NCI-H2196 (cell line): ENCODE measurements around the gene PKD1L1.

Source experiments
- DNase-seq: peaks from one replicate; lab custom pipeline; 2025; ENCODE audit not compliant: unreplicated experiment; lab: John Stamatoyannopoulos, UW

Gene PKD1L1

DNA sequence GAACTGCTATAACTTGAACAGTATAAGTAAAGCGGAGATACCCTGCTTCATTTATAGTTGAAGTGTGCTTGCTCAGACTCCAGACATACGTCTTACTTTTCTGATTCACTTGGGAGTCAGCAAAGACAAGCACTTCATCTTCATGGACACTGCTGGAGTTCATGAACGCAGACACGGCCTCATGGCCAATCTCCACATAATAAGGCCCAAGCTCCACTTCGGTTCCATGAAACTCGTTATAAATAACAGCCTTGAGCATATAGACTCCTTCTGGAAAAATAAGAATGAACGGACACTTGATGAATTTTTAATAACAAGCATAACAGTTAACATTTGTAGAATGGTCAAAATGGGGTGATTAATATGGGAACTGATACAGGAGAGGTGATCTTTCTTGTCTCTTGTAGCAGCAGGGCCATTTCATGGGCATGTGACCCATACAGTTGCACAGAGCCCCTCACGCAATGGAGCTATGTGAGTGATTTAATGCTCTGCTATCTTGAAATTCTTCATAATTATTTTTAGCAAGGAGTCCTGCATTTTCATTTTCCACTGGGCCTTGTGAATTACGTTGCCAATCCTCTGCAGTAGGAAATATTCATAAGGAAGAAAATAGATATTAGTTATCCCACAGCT, 40.2 kb downstream of the PKD1L1 start:
- DNase-seq, result no peak

DNA sequence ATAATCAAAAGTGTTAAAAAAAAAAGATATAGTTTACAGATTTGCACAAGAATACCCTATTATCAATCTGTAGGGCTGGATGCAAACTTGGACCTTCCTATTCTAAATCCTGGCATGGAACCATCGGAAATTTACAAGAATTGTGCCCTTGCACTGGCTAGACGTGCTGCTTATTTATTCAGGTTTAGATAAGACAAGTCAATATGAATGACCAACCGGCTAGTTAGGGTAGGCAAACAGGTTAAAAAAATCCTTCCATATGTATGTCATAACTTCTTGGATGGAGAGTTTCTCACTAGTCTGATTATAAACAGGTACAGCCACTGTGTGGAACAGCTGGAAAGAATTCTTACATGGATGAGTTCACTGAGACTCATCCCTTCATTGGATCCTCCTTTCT, 41.4 kb downstream of the PKD1L1 start:
- DNase-seq, result no peak

DNA sequence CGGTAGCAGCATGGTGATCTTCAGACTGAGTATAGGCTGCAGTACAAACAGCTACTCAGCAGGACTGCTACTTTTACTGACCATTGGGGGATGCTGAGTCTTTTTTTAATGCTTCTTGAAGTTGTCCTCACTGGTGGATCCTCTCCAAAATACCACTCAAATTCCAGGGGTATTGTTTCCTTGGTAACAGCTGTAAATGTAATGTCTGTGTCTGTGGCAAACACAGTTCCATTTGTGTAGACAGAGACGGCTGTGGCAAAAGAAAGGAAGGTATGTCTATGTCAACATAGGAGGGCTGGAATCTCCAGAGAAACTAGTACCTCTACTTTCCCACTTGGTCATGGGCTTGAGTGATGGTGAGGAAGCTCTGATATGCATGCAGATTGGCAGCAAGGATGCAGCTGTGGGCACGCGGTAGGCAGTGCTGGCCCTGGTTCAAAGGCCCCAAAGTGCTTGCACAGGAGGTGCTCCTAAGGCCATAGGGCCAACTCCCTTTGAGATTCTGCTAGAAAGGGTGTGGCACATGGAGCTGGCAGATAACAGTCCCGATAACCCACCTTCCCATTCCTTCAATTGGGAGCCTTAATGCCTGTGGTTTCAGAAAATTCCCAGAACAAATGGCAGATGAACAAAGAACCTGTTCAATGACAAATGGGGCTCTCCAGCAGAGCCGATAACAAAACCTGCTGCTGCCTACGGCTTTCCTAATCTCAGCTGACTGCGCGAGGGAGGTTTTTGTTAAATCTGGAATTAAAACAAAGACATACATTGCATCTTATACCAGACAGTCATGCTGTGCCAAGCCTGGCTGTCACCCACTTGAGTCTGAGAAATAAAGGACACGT, 43.0 kb downstream of the PKD1L1 start:
- DNase-seq, result no peak

DNA sequence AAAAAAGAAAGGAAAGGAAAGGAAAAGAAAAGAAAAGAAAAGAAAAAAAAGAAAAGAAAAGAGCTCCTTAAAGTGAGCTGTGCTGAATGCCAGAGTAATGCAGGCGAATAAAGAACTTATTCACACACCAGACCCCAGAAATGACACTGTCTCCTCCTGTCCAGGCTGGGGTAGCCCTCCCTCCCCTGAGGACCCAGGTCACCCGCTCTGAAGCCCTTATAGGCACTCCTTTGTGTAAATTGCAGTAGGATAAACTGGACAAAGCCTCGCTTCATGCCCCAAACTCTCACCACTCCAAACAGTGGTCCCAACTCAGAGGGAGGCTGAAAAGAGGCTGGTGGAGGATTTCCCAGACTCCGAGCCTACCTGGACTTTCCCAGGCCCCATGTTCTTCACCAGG, 46.3 kb downstream of the PKD1L1 start:
- no peak for DNase-seq

DNA sequence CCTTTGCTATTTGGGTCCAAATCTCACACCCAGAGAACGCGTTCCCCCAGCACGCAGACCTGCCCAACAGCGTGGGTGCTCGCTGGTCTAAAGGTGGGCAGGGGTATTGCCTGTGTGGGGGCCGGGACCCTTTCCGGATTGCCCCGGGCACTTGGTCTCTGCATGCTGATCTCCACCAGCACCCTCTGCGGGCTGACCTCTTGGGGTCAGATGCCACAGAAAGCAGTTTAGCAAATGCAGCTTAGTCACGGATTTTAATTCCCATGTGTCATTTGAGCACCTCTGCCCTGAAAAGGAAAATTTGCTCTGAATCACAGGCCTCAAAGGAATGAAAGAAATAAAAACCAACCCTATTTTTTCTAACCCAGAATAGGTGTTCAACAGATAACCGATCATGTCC, 46.7 kb downstream of the PKD1L1 start:
- no peak for DNase-seq

DNA sequence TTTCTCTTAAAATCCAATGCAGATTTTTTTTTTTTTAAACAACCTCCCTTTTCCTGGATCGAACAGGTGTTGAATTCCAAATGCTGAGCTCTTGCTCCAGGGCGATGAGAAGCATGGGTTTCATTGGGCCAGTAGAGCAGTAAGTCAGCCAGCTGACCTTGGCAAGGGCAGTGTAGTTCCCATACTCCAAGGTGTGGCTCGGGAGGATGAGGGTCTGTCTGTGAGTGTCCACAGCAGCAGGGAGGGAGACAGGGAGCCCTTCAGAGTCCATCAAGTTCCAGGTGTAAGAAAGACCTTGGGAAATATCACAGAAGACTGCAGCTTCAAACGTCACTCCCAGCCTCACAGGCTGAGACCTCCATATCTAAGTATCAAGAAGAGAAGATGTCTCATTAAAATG, 50.4 kb downstream of the PKD1L1 start:
- DNase-seq, result no peak

DNA sequence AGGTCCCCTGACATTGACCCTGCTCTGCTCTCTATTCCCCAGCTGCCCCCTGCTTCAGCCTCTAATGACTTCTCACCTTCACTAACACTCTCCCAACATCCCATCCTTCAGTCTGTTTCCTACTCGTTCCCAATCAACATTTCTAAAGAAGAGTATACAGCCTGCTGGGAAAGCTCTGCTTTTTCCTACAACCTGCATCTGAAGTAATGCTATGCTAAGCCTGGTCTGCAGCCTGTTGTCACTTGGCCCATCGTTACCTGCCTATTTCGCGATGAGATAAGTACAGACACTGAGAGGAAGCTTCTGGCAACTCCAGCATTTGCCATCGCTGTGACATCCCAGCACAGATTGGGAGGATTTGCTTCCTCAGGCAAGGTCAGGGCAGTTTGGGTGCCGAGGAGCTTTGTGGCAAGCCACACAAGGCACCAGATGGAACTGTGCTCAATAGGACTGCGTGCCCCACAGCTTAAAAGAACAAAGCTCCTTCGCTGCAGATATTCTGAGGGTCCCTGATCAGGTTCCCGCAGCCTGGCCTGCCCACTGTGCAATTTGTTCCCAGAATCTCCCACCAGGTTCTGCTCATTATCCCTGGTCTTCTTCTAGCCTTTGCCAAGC, 51.4 kb downstream of the PKD1L1 start:
- DNase-seq, result no peak

DNA sequence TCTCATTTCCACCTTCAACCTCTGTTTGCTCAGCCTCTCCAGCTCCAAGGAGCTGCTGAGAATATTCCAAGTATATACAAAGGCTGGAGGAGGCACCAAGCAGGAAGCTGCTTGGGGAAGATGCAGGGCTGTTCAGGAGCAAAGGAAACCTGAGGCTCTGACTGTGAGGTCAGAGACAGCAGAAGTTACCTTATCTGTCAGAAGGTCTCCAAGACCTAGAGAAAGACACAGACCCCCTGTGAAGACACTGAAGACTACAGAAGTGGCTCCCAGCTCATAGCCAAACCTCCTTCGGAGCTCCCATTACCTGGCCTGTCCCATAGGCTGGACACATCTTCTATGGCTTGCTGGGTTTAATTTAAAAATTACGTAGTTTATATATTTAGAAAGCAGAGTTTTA, 53.2 kb downstream of the PKD1L1 start:
- no peak for DNase-seq

DNA sequence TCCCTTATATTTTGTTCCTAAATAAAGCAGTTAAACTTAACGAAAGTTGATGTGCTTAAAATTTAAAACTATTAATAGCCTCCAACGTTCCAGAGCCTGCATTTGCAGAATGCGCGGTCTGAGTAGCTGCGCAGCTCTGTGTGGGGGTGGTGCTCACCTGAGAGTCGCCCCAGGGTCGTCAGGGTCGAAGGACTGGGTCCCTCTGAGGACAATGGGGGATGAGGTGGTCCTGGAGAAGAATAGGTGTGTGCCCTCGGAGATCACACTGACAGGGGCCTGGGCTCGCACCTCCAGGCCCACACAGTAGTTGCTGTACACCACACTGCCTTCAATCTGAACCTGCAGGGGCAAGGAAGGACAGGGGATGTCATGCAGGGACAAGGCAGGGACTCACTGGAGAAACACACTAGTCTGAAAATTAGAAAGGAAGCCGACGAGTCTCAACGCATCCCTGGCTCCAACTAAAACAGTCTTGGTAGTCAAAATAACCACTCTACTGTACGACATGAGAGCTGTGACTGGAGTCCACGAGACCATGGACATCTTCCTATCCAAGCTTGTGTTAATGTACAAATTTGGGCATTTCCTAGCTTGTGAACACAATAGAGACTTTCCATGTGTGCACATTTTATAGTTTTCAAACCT, 54.4 kb downstream of the PKD1L1 start:
- no peak for DNase-seq

DNA sequence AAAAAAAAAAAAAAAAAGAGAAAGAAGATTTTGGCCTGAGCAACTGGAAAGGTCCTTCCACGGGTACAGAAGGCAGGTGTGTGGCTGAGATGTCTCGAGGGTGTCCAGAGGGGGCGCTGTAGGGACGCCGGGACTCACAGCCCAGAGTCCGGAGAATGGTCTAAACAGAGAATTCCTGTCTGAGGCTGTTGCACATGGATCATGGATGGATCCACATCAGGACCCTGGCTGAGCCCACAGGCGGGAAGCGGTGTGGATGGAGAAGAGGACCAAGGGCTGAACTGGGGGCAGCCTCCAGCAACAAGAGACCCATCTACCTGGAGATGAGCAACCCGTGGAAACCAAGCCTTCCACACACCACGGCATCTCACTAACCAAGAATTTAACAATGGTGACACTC, 55.0 kb downstream of the PKD1L1 start:
- DNase-seq, result no peak

DNA sequence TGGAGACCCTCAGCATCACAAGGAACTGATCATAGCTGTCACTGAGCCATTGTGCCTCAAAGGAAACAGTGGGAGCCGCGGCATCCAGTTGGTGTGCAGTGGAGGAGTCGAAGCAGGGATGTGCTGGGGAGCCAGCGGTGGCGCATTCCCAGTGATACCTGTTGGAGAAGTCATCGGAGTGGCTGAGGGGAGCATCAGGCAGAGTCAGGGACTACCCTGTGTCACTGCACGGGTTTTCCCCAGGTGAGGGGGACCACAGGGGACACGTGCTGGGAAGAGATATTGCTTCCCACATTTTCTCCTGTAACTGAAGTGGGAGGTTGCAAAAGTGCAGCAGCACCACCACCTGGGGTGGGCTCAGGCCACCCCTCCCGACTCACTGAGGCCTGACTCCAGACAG, 57.7 kb downstream of the PKD1L1 start:
- DNase-seq, result no peak

DNA sequence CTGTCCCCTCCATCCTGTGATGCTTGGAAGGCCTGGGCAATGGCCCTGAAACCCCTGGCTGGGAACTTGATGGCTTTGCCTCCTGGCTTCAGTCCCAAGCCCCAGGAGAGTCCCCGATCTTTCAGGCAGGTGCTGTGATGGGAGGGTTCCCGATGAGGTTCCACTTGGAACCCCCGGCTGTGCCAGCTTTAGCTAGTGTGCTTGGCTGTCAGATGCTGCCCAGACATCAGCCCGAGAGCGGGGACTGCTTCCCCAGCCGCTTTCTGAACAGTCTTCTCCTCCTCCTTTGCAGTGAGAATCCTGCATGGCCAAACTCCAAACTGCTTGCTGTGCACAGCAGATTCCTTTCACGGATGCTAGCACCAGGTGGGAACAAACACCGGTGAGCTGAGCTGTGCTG, 58.1 kb downstream of the PKD1L1 start:
- no peak for DNase-seq

DNA sequence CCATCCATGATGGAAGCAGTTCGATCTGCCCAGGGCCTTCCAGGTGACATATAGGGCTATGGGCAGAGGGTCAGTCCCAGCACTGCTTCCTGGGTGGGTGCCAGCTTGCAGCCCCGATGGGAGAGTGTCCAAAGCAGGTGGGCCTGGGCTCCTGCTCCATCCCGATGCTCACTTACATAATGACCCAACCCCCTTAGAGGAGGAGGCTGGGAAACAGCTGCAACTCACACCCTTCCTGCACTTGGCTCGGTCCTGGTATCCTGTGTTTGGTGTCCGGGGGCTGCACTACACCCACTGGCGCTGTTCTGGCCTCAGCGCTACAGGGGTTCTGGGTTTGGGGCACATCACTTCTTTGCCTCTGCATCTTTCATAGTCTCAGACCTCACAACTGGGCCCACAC, 58.5 kb downstream of the PKD1L1 start:
- DNase-seq, result no peak

DNA sequence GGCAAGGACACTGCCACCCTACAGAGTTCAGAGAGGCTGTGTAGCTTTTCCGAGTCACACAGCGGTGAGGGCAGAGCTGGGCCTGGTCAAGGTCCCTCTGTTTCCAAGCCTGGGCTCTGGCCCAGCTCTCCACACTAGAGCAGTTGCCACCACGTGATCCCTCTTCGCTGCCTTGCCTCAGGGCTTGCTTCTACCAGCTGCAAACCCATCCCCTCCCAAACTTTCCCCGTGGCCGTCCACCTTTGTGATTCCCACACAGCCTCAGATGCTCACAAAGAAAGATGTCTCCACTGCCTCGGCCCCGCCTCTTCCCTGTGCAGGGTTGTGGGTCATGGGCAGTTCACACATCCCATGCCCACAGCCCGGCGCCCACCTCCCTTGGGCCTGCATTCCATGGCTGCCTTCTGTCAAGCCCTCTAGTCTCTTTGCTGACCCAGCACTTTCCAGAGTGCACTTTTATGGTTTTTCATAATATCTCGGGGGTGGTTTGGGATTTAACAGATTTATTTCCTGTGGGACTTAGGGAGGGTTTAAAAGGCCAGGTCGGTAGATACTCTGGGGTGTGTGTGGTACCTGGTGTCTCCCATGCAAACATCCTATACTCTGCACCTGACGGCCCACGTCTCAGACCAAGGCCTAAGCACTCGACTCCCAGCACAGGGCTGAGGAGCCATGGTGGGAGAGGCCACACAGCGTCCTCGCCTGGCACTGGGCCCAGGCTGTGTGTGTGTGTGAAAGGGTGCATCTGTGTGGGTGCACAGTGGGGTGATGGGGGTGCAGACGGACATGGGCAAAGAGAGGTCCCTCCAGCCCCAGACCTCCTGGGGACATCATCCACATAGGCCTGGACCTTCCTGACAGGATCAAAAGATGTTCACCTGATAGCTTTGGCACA, 59.6 kb downstream of the PKD1L1 start:
- DNase-seq, result no peak

DNA sequence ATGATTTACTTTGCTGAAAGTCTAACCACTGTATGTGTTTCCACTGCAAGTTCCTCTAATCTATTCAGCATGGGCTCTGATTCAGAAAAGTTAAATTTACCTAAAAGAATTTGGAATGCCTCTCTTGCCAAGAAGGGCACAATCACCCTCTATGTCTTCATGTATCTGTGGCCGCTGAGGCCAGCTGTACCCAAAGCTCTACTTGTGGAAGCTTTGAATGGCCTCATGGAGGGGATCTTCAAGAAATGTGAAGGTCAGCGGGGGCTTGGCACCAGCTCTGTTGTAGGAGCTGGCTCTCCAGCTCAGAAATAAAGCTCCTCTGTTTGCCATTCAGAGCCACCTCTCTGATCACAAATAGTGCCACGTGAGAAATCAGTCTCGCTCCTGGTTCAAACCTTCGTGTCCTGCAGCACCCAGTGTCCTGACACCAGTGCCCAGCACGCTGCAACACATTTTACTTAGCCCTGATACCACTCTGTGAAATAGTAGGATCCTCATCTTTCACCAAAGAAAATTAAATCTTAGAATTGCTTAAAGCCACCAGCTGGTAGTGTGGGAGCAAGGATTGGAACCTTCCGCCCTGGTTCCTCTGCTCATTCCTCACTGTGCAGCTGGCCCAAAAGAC, 61.1 kb downstream of the PKD1L1 start:
- DNase-seq, result no peak

DNA sequence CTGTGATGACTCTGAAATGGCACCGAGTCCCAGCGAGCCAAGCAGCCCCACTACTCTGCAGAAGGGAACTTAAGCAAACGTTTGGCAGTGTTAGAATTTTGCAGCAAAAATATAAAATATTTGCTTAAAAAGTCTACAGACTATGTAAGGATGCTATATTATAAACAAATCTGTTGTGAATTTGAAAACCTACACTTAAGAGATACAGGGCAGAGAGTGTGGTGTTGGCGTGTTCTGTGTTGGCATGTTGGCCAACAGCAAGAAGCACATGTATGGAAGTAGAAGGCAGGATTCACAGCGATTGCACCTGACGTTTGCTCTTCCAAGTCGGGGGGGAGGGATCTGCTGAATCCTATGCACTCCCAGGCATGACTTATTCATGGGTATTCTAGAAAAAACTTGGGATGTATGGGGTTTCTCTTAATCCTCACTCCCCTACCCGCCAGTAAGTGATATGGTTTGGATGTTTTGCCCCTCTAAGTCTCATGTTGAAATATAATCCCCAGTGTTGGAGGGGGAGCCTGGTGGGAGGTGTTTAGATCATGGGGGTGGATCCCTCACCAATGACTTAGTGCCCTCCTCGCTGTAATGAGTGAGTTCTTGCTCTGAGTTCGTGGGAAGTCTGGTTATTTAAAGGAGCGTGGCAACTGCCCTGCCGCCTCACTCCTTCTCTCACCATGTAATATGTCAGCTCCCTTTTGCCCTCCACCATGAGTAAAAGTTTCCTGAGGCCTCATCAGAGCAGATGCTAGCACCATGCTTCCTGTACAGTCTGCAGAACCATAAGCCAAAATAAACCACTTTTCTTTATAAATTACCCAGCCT, 62.1 kb downstream of the PKD1L1 start:
- no peak for DNase-seq

DNA sequence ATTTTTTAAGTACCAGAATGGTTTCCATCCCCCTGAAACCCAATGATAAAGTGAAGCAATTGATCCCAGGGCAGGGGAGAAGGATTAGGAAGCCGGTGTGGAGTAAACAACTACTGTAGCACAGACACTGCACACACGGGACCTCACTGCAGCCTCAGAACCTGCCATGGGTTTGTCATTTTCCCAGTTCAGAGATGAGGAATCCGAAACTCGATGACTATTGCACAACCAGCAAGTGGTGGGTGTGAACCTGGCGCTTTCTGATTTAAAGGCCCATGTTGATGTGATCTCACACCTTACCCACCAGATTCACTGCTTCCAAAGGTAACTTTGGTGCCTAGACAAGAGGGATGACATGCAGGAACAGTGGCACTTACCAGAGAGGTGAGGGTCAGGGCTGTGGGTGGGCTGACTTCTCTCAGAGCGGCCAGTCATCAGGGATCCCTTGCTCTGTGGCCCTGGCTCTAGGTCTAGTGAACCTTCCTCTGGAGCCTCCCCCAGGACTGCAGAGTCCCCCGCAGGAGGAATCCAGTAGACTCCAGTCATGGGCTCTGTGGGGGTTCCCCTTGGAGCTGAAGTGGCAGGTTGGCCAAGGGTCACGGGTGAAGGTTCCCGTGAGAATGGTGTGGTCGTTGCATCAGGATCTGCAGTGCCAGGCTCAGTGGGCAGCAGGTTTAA, 62.8 kb downstream of the PKD1L1 start:
- no peak for DNase-seq

DNA sequence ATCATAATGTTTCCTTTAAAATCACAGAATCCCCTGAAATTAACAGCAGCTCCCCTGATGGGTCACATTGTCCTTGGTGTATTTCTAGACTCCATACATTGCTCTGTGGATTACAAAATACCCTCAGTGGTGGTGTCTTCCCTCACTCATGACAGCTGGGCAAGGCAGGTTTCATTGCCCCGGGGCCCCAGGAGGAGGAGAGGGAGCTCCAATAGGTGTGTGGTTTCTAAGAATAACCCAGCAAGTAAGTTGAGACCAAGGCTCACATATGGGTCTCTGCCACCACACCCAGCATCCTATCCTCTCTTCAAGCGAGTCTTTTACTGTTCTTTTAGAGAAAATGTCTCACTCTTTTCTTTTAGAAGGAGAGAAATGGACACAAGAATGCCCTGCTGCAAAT, 63.6 kb downstream of the PKD1L1 start:
- no peak for DNase-seq

DNA sequence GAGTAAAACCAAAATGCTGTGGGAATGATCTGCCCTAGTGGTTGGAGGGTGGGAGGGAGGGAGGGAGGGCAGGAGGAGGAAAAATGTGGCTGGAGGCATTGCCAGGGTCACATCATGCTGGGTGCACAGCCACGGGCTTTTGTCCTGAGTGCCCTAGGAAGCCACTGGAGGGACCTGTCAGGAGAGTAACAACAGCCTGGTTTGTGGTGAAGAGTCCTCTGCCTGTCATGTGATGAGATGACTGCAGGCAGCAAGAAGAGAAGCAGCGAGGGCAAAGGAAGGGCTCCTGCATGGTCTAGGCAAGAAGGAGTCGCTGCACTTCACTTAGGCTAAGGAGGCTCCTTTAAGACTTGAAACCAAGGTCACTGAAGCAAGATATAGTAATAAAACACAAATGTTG, 65.6 kb downstream of the PKD1L1 start:
- no peak for DNase-seq
